Measurements from ENCODE around the gene BHLHA9.
"Not testable (repeated sequence)": the region's sequence is repeated elsewhere in the genome, so short reads cannot be mapped to it uniquely, and the experiment has no call there.

BHLHA9 gene

DNA sequence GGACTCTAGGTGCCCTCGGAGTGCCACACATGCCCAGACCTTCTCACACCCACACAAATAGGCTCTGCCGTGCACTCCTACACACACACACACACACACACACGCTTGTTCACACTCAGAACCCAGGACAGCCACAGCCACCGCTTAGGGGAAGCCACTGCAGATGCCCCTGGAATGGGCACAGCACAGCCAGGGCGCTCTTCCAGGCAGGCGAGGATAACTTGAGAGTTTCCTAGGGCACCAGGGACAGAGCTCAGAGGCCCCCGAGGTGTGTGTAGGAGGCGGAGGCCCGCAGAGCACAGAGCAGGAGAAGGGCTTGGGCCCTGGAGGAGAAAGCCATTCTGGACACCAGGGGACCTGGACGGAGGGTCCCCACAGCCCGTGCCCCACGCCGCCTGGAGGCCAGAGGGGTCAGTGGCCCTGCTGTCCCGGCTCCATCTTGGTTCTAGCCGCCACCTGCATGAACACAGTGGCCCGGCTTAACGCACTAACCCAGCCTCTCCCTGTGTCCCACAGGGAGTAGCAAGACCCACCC lies 30.2 kb downstream of the BHLHA9 start:
- no peak for TF ChIP-seq SUZ12 (IDR thresholded peaks at IDR 0.05; ENCODE audit: extremely low read depth, insufficient read depth, insufficient read length)
- TF ChIP-seq YY1 (IDR thresholded peaks at IDR 0.05; ENCODE audit: insufficient read depth, insufficient read length): no peak
- TF ChIP-seq ZNF274 (IDR thresholded peaks at IDR 0.05; ENCODE audit: low read depth, low read length): no peak
- Histone ChIP-seq H3K27me3 (ENCODE audit: insufficient read depth, insufficient read length) (peaks cover 19% of the 10 kb centered on the region), H3K9me3 (ENCODE audit: insufficient read depth, low read length) (no peaks in the 10 kb centered on the region), H3K36me3 (ENCODE audit: insufficient read depth, insufficient read length, low read length) (no peaks in the 10 kb centered on the region), H3K4me3 (ENCODE audit: insufficient read length, low read depth) (no peak overlapping the region), H3K9ac (ENCODE audit: insufficient read length, low read depth) (no peak overlapping the region), H3K4me1 (ENCODE audit: insufficient read depth, insufficient read length) (peaks cover 16% of the 10 kb centered on the region)
- DNase-seq (ENCODE audit: low read depth, low spot score): no peak

DNA sequence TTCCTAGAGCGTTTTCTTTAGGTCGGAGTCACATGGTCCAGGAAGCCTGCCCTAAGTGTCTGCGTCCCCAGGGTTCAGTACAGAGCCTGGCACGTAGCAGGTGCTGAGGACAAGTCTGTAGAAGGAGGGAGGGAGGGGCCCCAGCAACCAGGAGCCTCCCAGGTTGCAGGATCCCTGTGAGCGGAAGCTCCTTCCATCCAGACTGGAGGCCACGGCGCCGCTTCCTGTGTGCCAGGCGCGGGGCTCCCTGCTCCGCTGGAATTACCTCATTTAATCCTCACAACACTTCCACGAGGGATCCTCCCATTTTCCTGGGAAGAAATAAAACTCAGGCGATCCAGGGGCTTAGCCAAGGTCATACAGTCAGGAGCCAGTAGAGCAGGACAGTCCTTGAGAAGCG lies 31.3 kb downstream of the BHLHA9 start:
- no peak overlapping the region for H3K9ac ChIP-seq (ENCODE audit: insufficient read length, low read depth)
- H3K27me3 ChIP-seq (ENCODE audit: insufficient read depth, insufficient read length): peaks cover 19% of the 10 kb centered on the region
- DNase-seq (ENCODE audit: low read depth, low spot score): no peak
- no peaks in the 10 kb centered on the region for H3K9me3 ChIP-seq (ENCODE audit: insufficient read depth, low read length)
- TF ChIP-seq SUZ12 (IDR thresholded peaks at IDR 0.05; ENCODE audit: extremely low read depth, insufficient read depth, insufficient read length) (no peak), ZNF274 (IDR thresholded peaks at IDR 0.05; ENCODE audit: low read depth, low read length) (no peak), YY1 (IDR thresholded peaks at IDR 0.05; ENCODE audit: insufficient read depth, insufficient read length) (no peak)
- H3K36me3 ChIP-seq (ENCODE audit: insufficient read depth, insufficient read length, low read length): no peaks in the 10 kb centered on the region
- peaks cover 15% of the 10 kb centered on the region for H3K4me1 ChIP-seq (ENCODE audit: insufficient read depth, insufficient read length)
- H3K4me3 ChIP-seq (ENCODE audit: insufficient read length, low read depth): no peak overlapping the region

GRCh38 chr17:1302761-1303160 lies 32.5 kb downstream of the BHLHA9 start:
- Histone ChIP-seq H3K9ac (ENCODE audit: insufficient read length, low read depth) (no peak overlapping the region), H3K4me3 (ENCODE audit: insufficient read length, low read depth) (no peak overlapping the region), H3K36me3 (ENCODE audit: insufficient read depth, insufficient read length, low read length) (no peaks in the 10 kb centered on the region), H3K27me3 (ENCODE audit: insufficient read depth, insufficient read length) (peaks cover 21% of the 10 kb centered on the region), H3K4me1 (ENCODE audit: insufficient read depth, insufficient read length) (peaks cover 15% of the 10 kb centered on the region), H3K9me3 (ENCODE audit: insufficient read depth, low read length) (no peaks in the 10 kb centered on the region)
- no peak for DNase-seq (ENCODE audit: low read depth, low spot score)
- TF ChIP-seq SUZ12 (IDR thresholded peaks at IDR 0.05; ENCODE audit: extremely low read depth, insufficient read depth, insufficient read length) (no peak), ZNF274 (IDR thresholded peaks at IDR 0.05; ENCODE audit: low read depth, low read length) (no peak), YY1 (IDR thresholded peaks at IDR 0.05; ENCODE audit: insufficient read depth, insufficient read length) (no peak)

- Histone ChIP-seq H3K4me1 (ENCODE audit: insufficient read depth, insufficient read length) (no peaks in the 10 kb centered on the region), H3K4me3 (ENCODE audit: insufficient read length, low read depth) (no peak overlapping the region), H3K27me3 (ENCODE audit: insufficient read depth, insufficient read length) (peaks cover 11% of the 10 kb centered on the region), H3K9me3 (ENCODE audit: insufficient read depth, low read length) (no peaks in the 10 kb centered on the region), H3K36me3 (ENCODE audit: insufficient read depth, insufficient read length, low read length) (no peaks in the 10 kb centered on the region), H3K9ac (ENCODE audit: insufficient read length, low read depth) (no peak overlapping the region)
- DNase-seq (ENCODE audit: low read depth, low spot score): no peak
- TF ChIP-seq YY1 (IDR thresholded peaks at IDR 0.05; ENCODE audit: insufficient read depth, insufficient read length): no peak
- no peak for TF ChIP-seq SUZ12 (IDR thresholded peaks at IDR 0.05; ENCODE audit: extremely low read depth, insufficient read depth, insufficient read length)
- TF ChIP-seq ZNF274 (IDR thresholded peaks at IDR 0.05; ENCODE audit: low read depth, low read length): no peak
Measured at GRCh38 chr17:1304522-1304921, 34.3 kb downstream of the BHLHA9 start.

GRCh38 chr17:1304962-1305563 lies 34.8 kb downstream of the BHLHA9 start:
- TF ChIP-seq SUZ12 (IDR thresholded peaks at IDR 0.05; ENCODE audit: extremely low read depth, insufficient read depth, insufficient read length) (no peak), YY1 (IDR thresholded peaks at IDR 0.05; ENCODE audit: insufficient read depth, insufficient read length) (no peak), ZNF274 (IDR thresholded peaks at IDR 0.05; ENCODE audit: low read depth, low read length) (no peak)
- no peak overlapping the region for H3K4me3 ChIP-seq (ENCODE audit: insufficient read length, low read depth)
- no peaks in the 10 kb centered on the region for H3K36me3 ChIP-seq (ENCODE audit: insufficient read depth, insufficient read length, low read length)
- H3K9me3 ChIP-seq (ENCODE audit: insufficient read depth, low read length): no peaks in the 10 kb centered on the region
- no peak overlapping the region for H3K9ac ChIP-seq (ENCODE audit: insufficient read length, low read depth)
- peaks cover 10% of the 10 kb centered on the region for H3K27me3 ChIP-seq (ENCODE audit: insufficient read depth, insufficient read length)
- no peak for DNase-seq (ENCODE audit: low read depth, low spot score)
- no peaks in the 10 kb centered on the region for H3K4me1 ChIP-seq (ENCODE audit: insufficient read depth, insufficient read length)

DNA sequence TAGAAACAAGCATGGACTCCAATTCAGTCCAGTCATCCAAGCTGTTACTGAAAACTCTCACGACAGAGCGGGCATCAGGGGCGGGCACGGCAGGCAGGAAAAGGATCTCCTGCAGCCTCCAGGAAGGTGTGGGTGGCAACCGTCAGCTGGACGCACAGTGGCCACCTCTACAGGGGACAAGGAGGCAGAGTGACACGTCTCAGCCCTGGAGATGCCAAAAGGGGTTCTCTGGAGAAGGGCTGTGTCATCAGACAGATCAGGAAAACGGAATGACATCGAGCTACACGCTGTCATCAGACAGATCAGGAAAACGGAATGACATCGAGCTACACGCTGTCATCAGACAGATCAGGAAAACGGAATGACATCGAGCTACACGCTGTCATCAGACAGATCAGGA lies 37.6 kb downstream of the BHLHA9 start:
- H3K4me3 ChIP-seq (ENCODE audit: insufficient read length, low read depth); H3K9ac ChIP-seq (ENCODE audit: insufficient read length, low read depth); H3K9me3 ChIP-seq (ENCODE audit: insufficient read depth, low read length); DNase-seq (ENCODE audit: low read depth, low spot score); H3K36me3 ChIP-seq (ENCODE audit: insufficient read depth, insufficient read length, low read length); H3K4me1 ChIP-seq (ENCODE audit: insufficient read depth, insufficient read length): not testable (repeated sequence)
- H3K27me3 ChIP-seq (ENCODE audit: insufficient read depth, insufficient read length): peaks cover 21% of the 10 kb centered on the region

DNA sequence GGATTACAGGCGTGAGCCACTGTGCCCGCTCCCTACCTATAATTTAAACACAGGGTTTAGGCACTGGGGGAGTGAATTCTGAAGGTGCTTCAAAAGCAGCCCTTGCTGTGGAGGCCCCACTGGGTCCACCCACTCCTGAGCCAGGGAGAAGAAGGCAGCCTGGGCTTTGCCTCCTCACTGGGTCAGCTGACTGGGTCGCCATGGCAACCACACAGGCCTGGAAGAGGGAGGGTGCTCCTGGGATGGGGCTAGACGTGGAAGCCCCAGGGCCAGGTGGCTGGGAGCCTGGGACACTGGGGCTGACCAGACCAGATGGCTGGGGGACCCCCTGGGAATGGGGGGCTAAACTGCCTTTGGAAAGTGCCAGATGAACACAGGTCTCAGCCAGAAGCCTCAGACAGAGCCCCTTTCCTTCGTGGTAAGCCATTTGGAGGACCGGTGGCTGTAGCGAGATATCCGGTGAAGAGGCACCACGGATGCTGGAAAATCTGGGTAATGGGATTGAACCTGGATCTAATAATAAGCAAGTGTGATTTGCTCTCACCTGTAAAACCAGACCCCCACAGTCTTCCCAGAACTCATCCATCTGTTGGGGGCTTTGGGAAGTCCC lies 42.1 kb downstream of the BHLHA9 start:
- Histone ChIP-seq H3K9me3 (ENCODE audit: insufficient read depth, low read length) (no peaks in the 10 kb centered on the region), H3K4me1 (ENCODE audit: insufficient read depth, insufficient read length) (peaks cover 2% of the 10 kb centered on the region), H3K9ac (ENCODE audit: insufficient read length, low read depth) (no peak overlapping the region), H3K27me3 (ENCODE audit: insufficient read depth, insufficient read length) (peaks cover 22% of the 10 kb centered on the region), H3K4me3 (ENCODE audit: insufficient read length, low read depth) (no peak overlapping the region), H3K36me3 (ENCODE audit: insufficient read depth, insufficient read length, low read length) (no peaks in the 10 kb centered on the region)
- no peak for TF ChIP-seq YY1 (IDR thresholded peaks at IDR 0.05; ENCODE audit: insufficient read depth, insufficient read length)
- no peak for TF ChIP-seq SUZ12 (IDR thresholded peaks at IDR 0.05; ENCODE audit: extremely low read depth, insufficient read depth, insufficient read length)
- TF ChIP-seq ZNF274 (IDR thresholded peaks at IDR 0.05; ENCODE audit: low read depth, low read length): no peak
- peak; percentile 8 for DNase-seq (ENCODE audit: low read depth, low spot score)

All from NT2/D1 (cell line).